Esophagus squamous epithelium (tissue), 4 donors: ENCODE data around the gene TP63.

Experiments
- CTCF ChIP-seq, 6 experiments: fragments of 450-650 bp in 4 of 6; fragments of 200-600 bp in 2 of 6; sonication (generic) in 2 of 6; IDR thresholded peaks; one replicate each; pipeline ENCODE4 v1.5.1; 2016 to 2019; ENCODE audit warnings: antibody characterized with exemption in 6 of 6, mild to moderate bottlenecking in 4 of 6, moderate library complexity in 4 of 6
- POLR2A ChIP-seq, 4 donors: fragments of 450-650 bp; IDR thresholded peaks; one replicate each; pipeline ENCODE4 v1.6.1; 2017; ENCODE audit warnings: antibody characterized with exemption in 4 of 4, mild to moderate bottlenecking in 4 of 4, moderate library complexity in 3 of 4

- TF ChIP-seq CTCF (IDR thresholded peaks at IDR 0.05): no peak
- no peak for TF ChIP-seq POLR2A (IDR thresholded peaks at IDR 0.05)
Observed at GRCh38 chr3:189911001-189911400, 279.8 kb downstream of the TP63 start.
